Activated CD4-positive, alpha-beta T cell treated with anti-CD3 and anti-CD28 coated beads, Interleukin-2, amount 50 U/mL, for 16 hours (primary cell): ENCODE measurements around the gene ATF7IP2.
"Not testable (repeated sequence)": the region's sequence is repeated elsewhere in the genome, so short reads cannot be mapped to it uniquely, and the experiment has no call there.

Experiments
- DNase-seq: peaks from one replicate; pipeline ENCODE4 v3.0.0-alpha.2; 2020

Gene ATF7IP2

DNA sequence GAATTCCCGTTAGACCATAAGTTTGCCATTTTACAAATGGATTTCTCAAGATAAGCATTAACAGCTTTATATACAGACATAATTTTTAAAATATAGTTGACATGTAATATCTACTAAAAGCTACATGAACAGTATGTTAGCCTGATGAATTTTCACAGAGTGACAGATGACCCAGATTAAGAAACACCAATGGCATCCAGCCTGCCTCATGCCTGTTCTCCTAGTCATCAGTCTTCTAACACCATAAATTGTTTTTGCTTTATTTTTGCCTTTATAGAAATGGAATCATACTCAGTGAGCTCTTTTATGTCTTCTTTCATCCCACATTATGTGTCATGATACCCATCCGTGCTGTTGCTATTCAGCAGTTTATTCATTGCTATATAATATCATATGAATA lies 80.0 kb downstream of the ATF7IP2 start:
- no peak for DNase-seq

DNA sequence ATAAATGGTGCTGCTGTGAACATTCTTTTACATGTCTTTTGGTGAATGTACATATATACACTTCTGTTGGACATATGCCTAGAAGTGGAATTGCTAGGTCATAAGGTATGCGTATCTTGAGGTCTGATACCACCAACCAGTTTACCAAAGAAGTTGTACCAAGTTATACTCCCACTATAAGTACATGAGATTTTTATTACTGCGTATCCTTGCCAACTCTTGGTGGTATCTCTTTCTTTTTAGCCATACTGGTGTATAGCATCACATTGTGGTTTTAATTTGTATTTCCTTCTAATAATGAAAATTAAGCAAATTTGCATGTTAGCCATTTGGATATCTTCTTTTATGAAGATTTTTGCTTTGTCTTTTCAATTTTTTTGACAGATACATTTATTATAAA lies 80.5 kb downstream of the ATF7IP2 start:
- no peak for DNase-seq

DNA sequence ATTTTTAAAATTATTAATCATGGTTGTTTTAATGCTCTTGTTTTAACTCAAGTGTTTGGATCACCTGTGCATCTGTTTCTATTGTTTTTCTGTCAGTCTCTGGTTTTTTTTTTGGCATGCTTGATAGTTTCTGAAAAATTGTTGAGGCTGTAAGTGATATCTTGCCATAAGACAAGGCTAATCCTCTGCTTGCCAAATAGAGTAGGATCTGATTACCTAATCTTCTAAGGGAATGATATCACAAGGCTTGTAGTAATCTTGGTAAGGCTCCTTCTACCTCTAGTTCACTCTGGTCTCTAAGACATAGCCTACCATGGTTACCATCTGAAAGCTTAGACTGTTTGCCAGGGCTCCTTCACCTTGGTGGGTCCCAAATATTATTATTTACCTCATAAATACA lies 81.0 kb downstream of the ATF7IP2 start:
- DNase-seq, result no peak

DNA sequence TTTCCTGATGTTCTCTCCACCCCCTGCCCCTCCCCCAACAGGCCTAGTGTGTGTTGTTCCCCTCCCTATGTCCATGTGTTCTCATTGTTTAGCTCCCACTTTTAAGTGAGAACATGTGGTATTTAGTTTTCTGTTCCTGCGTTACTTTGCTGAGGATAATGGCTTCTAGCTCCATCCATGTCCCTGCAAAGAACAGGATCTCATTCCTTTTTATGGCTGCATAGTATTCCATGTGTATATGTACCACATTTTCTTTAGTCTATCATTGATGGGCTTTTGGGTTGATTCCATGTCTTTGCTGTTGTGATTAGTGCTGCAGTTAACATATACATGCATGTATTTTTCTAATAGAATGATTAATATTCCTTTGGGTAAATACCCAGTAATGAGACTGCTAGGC lies 90.8 kb downstream of the ATF7IP2 start:
- DNase-seq, result not testable (repeated sequence)

DNA sequence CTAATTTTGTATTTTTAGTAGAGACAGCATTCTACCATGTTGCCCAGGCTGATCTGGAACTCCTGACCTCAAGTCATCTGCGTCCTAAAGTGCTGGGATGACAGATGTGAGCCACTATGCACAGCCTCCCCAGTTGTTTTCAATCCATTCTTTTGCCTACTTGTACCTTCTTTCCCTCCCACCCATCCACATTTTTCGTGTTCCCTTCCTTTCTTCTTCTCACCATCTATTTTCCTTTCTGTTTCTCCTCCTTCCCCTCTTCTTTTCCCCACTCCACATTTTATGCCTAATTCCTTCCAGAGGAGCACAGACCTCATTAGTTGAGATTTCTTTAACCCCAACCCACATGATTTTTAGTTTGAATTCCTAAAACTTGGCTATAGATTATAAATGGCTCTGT lies 94.3 kb downstream of the ATF7IP2 start:
- no peak for DNase-seq

DNA sequence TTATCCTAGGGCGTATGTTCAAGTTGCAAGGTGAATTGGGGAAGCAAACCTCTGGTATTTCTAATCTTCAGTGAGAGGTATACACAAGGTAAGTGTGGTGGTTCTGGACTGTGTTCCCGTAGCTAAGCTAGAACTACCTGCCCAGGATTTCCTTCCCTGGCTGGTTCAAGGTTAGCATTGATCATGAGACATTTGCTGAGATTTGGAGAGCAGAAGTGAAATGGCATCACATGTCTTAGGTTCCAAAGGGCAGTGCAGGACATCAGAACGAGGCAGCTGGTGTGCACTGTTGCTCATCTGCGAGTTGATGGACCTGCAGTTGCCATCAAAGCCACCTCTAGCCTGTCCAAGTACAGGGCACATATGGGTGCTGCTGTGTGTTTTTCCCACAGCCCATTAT lies 99.3 kb downstream of the ATF7IP2 start:
- no peak for DNase-seq

DNA sequence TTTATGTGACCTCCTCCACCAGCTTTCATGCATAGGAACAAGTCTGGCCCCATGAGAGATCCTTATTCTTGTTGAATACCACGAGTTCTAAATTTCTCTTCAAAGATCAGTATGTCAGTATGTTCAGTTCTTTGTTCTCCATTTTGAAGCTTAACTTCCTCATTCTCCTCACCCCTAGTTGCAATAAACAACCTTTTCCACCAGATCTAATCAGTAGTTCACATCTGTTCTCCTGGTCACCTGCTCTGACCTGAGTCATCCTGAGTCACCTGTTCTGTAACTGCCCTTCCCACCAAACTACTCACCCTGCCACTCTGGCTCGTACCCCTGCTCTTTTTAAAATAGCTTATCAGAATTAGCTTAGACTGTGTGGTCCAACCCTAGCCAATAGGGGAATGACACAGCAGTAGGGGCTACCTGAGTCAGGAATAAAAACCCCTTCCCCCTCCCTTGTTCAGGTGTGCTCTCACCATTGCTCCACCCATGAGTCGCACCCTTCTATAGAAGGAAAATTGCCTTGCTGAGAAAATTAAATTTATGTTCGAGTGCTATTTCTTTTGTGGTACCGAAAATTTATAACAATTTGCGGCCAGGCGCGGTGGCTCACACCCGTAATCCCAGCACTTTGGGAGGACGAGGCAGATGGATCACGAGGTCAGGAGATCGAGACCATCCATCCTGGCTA lies 100.0 kb downstream of the ATF7IP2 start:
- DNase-seq, result no peak

DNA sequence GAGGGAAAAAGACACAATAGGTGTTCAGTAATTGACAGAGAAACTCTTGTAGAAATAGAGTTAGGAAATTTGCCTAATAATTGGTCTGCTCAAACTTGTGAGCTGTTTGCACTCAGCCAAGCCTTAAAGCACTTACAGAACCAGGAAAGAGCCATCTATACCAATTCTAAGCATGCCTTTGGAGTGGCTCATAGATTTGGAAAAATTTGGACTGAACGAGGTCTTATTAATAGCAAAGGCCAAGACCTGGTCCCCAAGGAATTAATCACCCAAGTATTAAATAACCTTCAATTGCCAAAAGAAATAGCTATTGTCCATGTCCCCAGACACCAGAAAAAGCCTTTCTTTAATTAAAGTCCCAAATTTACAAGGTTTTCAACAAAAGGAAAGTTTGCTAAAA lies 104.3 kb downstream of the ATF7IP2 start:
- DNase-seq, result no peak

DNA sequence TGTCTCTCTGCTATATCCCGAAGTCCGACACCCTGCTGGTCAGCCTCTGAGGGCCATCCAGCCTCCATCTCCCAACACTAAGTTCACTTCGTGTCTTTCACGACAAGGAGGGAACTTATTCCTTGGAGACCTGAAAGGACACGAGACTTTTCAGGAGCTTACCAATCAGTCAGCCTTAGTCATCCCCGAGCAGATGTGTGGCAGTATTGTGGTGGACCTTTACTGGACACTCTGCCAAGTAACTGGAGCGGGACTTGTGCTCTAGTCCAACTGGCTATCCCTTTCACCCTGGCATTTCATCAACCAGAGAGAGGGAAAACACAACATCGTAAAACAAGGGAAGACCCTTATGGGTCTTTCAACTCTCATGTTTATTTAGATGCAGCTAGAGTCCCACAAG lies 107.4 kb downstream of the ATF7IP2 start:
- DNase-seq, result no peak

DNA sequence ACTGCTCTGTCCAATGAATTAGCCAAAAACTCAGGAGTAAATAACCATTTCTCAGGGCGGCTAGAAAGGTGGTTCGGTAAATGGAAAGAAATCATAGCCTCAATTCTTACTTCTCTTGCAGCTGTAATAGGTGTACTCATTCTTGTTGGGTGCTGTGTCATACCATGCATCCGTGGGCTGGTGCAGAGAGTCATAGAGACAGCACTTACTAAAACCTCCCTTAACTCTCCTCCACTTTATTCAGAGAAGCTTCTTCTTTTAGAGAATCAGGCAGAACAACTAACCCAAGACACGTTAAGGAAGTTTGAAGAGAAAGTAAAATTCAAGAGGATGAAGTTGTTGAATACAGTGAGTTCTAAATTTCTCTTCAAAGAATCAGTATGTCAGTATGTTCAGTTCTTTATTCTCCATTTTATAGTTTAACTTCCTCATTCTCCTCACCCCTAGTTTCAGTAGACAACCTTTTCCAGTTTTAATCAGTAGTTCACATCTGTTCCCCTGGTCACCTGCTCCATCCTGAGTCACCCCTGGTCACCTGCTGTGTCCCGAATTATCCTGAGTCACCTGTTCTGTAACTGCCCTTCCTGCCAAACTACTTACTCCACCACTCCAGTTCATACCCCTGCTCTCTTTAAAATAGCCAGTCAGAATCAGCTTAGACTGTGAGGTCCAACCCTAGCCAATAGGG lies 108.6 kb downstream of the ATF7IP2 start:
- DNase-seq, result peak; percentile 48

DNA sequence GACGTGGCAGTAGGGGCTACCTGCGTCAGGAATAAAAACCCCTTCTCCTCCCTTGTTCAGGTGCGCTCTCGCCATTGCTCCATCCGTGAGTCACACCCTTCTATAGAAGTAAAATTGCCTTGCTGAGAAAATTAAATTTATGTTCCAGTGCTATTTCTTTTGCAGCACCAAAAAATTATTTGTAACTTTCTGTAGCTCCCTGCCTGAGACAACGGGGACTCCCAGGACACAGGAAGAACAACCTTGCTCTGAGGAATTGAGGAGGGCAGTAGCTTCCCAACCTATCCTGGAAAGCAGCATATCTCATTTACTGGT lies 109.1 kb downstream of the ATF7IP2 start:
- no peak for DNase-seq

DNA sequence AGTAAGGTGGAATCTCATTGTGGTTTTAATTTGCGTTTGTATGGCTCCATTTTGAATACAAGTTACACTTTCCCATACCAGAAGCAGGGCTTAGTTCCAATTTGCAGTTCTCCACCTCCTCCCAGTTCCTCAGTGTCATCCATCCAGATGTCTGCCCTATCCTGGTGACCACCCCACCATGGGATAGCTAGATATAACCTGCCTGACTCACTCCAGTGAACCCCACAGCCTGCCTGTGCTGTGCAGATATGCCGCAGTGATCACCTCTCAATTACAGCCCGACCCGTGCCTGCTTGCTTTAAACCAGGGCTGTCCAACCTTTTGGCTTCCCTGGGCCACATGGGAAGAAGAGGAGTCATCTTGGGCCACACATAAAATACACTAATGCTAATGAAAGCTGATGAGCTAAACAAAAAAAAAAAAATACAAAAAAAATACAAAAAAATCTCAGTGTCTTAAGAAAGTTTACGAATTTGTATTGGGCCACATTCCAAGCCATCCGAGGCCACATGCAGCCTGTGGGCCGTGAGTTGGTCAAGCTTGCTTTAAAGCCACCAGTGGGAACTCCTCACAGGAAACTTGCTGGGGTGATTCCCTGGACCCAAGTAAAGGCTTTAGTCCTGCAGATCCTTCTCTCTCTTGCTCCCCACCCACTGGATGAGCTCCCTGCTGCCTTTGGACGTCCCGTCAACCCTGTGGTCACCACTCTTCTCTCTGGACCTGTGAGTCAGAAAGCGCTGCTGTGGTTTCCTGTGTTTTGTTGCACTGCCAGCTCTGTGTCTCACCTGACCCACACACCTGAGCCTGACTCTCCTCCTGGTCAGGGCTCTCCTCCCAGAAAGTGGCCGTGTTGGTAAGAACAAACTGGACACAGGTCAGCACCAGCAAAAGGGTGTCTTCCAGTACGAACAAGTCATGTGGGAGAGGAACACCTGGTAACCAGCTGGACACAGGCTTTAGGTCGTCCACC lies 111.6 kb downstream of the ATF7IP2 start:
- no peak for DNase-seq

DNA sequence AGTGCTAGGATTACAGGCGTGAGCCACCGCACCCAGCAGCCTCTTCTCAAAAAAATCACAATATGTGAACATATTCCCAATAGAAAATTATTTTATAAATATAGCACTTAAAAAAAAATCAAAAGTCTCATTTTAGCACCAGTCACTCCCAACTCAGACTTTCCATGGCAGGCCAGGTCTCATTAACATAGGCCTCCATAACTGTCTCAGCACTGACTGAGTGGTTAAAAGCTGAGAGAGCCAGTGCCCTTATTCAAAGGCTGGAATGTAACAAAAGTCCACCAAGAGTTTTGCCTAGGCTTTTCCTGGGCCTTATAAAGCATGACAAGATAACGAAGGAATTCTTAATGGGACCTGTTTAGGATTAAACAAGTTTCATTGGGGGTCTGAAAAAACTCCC lies 114.7 kb downstream of the ATF7IP2 start:
- DNase-seq, result no peak

DNA sequence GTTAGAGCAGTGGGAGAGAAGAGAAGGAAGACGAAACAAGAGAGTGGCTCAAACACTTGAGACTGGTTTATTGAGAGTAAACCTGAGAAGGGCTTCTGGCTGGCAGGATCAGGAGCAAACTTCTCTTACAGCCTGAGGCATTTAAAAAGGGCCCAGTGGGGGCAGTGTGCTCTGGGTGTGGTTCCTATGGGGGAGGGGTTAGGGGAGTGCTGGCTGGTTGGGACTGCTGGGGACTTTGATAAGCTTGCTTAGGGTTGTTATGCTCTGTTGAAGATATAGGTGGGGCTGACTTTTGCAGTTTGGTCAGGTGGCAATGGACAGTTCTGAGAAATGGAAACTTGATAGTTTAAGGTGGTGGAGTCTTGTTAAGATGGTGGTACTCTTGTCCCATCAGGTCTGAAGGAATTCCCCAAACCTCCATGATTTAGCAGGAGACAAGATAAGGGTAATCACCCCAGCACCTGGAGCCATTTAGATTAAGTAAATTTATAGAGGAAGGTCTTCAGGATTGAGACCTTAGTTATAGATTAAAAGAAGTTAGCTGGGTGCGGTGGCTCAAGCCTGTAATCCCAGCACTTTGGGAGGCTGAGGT lies 115.3 kb downstream of the ATF7IP2 start:
- no peak for DNase-seq

DNA sequence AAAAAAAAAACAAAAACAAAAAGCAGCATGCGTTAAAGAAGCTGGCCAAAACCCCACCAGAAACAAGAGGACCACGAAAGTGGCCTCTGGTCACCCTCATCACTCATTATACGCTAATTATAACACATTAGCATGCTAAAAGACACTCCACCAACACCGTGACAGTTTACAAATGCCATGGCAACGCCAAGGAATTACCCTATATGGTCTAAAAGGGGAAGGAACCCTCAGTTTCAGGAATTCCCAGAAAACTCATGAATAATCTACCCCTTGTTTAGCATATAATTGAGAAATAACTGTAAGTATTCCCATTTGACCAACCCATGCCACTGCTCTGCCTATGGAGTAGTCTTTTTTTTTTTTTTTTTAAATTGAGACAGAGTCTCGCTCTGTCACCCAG lies 116.9 kb downstream of the ATF7IP2 start:
- no peak for DNase-seq

DNA sequence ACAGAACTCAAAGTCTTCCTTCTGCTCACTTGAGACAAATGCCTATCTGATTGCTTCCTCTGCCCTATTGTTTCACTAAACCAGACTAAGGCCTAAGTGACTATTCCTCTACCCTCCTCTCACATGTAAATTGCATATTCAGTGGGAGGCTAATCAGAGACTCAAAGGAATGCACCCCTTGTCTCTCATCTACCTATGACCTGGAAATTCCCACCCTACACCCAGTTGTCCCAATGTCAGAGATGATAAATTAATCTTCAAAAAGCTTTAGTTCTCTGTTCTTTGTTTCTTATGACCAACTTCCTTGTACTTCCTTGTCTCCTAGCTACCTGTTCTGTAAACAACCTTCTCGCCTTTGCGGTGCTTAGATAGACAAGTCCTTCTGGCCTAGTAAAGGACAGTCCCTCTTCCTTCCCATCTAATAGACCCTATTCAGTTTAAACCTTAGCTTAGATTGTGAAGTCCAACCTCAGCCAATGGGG lies 118.6 kb downstream of the ATF7IP2 start:
- DNase-seq, result no peak

DNA sequence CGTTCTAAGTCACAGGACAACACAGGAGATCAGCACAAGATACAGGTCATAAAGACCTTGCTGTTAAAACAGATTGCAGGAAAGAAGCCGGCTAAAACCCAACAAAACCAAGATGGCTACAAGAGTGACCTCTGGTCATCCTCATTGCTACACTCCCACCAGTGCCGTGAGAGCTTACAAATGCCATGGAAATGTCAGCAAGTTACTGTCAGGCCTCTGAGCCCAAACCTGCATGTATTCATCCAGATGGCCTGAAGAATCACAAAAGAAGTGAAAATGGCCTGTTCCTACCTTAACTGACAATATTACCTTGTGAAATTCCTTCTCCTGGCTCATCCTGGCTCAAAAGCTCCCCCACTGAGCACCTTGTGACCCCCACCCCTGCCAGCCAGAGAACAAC lies 119.4 kb downstream of the ATF7IP2 start:
- not testable (repeated sequence) for DNase-seq

DNA sequence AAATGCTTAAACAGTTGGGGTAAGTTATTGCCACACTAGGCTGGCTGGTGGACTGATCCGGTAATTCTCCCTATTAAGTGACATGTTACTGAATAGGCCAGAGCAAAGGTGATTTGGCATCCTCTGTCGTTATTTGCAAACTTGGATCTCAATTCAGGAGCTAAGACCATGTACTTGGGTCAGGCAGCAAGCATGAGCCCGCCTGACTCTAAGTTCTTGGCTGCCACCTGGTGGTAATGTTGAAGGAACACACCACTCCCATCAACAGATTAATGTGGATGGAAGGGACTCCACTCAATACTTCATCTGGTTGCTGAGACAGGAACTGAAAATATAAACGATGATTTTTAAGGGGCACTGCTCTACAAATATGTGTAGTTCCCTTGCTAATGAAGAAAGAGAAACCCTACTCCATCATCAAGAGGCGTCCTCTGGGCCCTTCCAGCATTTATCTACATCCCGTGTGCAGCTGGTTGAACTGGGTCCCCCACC lies 123.7 kb downstream of the ATF7IP2 start:
- peak; percentile 79 for DNase-seq

DNA sequence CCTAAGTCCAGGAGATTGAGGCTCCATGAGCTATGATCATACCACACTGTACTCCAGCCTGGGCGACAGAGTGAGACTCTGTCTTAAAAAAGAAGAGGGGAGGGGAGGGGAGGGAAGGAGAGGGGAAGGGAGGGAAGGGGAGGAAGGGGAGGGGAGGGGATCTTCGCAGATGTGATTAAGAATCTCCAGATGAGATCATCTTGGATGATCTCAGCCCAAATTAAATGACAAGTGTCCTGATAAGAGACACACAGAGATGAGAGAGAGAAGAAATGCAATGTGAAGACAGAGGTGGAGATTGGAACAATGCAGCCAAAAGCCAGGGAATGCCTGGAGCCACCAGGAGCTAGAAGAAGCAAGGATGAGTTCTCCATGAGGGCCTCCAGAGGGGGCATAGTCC lies 124.4 kb downstream of the ATF7IP2 start:
- DNase-seq, result no peak

DNA sequence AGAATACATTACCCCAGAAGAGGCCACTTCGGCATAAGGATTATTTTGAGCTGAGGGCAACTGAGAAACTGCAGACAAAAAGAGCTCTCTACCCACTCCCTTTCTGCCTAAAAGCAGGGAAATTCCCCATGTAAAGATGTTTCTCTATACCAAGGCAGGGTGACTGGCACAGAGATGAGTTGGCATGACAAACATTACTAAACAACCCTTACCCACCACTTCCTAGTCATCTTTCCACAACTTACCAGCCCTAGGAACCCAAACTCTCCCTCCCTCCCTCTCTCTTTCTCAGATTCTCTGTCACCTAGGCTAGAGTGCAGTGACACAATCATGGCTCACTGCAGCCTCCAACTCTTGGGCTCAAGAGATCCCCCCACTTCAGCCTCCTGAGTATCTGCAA lies 126.0 kb downstream of the ATF7IP2 start:
- peak; percentile 76 for DNase-seq

DNA sequence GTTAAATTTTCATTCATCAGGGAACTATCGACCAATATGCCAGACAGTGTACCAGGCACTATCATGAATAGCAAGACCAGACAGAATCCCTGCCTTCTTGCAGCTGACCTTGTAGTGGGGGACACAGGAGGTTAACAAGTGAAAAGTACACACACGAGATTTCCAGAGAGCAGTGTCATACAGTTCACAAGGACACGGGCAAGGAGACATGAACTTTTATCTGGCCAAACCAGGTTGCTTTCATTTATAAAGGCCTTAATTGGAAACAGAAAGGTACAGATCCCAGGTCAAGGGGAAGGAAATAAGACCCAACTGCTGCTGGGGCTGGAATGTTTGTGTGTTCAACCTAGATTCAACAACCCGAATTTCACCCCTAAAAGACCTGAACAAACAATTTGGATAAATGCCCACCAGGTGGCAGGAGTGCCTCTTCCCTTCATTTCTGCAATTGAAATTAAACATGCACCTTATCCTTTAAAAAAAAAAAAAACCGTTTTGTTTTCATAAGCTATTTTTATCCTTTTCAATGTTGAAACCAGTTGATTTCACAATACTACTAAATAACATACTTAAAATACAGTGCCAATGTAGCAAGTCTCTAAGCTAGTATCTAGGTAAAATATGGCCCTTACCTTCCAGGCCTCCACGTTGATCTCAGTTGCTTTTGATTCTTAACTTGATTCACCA lies 128.7 kb downstream of the ATF7IP2 start:
- DNase-seq, result peak; percentile 47

DNA sequence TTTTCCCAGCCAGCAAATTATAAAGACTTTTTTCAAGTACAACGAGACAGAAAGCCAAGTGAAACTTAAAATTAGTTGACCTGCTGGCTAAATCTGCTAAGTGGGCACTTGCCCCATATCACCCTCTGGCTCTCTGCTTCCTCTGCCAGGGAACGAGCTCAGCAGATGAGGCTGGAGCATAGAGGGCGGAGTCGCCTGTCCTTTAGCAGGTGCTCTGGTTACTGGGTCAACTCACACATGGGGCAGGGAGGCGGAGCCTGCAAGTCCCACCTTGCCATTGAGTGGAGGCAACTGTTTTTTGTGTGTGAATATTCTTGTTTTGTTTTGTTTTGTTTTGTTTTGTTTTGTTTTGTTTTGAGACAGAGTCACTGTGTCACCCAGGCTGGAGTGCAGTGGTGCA lies 132.0 kb downstream of the ATF7IP2 start:
- DNase-seq, result no peak
